Transverse colon (tissue), 4 donors: Measurements from ENCODE around the gene TMUB1. TPM values are rescaled to one million over a fixed set of nuclear protein-coding genes. Genes with fewer than 3 reads are reported as not detected.
A peak's percentile ranks its signal among the peaks of the same experiment; 100 is the strongest.

ENCODE experiments used
- DNase-seq: peaks from one replicate; pipeline ENCODE4 v3.0.0-alpha.2; 2019
- H3K27ac ChIP-seq, 4 donors: fragments of 200-600 bp; sonication (generic); 2 replicates each; pipeline ENCODE4 v1.5.1; 2016 to 2018; ENCODE audit warnings: inconsistent platforms in 4 of 4
- H3K27me3 ChIP-seq: fragments of 200-600 bp; sonication (generic); 2 replicates; pipeline ENCODE4 v1.5.1; 2017; ENCODE audit warnings: inconsistent platforms
- H3K36me3 ChIP-seq, 4 donors: fragments of 200-600 bp; sonication (generic); 2 replicates each; pipeline ENCODE4 v1.5.1; 2017 to 2019; ENCODE audit warnings: inconsistent platforms in 4 of 4
- H3K4me1 ChIP-seq, 4 donors: fragments of 200-600 bp; sonication (generic); 2 replicates each; pipeline ENCODE4 v1.5.1; 2017 to 2020; ENCODE audit warnings: inconsistent platforms in 4 of 4
- H3K4me3 ChIP-seq, 4 donors: fragments of 200-600 bp; sonication (generic); 1 replicate in 1 of 4; 2 replicates in 3 of 4; pipeline versions ENCODE4 v1.5.1 to v1.6.1; 2017 to 2019; ENCODE audit warnings: inconsistent platforms in 4 of 4
- H3K9me3 ChIP-seq, 2 donors: fragments of 200-600 bp; sonication (generic); 2 replicates each; pipeline ENCODE4 v1.5.1; 2017 to 2019; ENCODE audit warnings: inconsistent platforms in 2 of 2
- EP300 ChIP-seq: sonication (generic); formaldehyde crosslinking; IDR thresholded peaks from one replicate; pipeline ENCODE4 v1.6.1; 2017; ENCODE audit warnings: antibody characterized with exemption, low read depth
- POLR2A ChIP-seq: fragments of 450-650 bp; IDR thresholded peaks from one replicate; pipeline ENCODE4 v1.6.1; 2016; ENCODE audit warnings: antibody characterized with exemption, mild to moderate bottlenecking, moderate library complexity
- POLR2AphosphoS5 ChIP-seq, 3 donors: sonication (generic); formaldehyde crosslinking; IDR thresholded peaks; one replicate each; pipeline ENCODE4 v1.6.1; 2016; ENCODE audit warnings: antibody characterized with exemption in 3 of 3
- WGBS, 2 donors: methylation state at CpG; one replicate each; pipeline ENCODE4 v1.1.5; 2018; ENCODE audit warnings: low coverage in 1 of 2; 5-methylcytosine and 5-hydroxymethylcytosine counted together
- in situ Hi-C, 4 donors: fragments of 200-750 bp; cut with MboI; loops; one replicate each; pipeline versions ENCODE4 v1.15.0 to v1.15.1; 2017; ENCODE audit warnings: low sequenced_read_pairs in 3 of 4, low pct_ligation_motif_present in 1 of 4, low pct_unique_long_range_greater_than_20kb in 1 of 4
- intact Hi-C: fragments of 100-400 bp; cut with DNase I; formaldehyde crosslinking; loops from one replicate; pipeline ENCODE4 v1.15.1; 2023; ENCODE audit warnings: low total_unique reads
- total RNA-seq, 4 donors: library from RNA; depleted of rRNA; stranded (reverse); fragments of >200 nt; gene quantifications; one replicate each; pipeline ENCODE4 v1.1.0, GENCODE V29; 2016
- TF ChIP-seq, protein P1 (sequence below), 5 experiments: fragments of 200-600 bp in 3 of 5; fragments of 450-650 bp in 2 of 5; sonication (generic) in 3 of 5; IDR thresholded peaks; 1 replicate in 2 of 5; 2 replicates in 3 of 5; pipeline ENCODE4 v1.5.1; 2016 to 2017; ENCODE audit warnings: antibody characterized with exemption in 5 of 5, inconsistent platforms in 3 of 5, mild to moderate bottlenecking in 2 of 5, moderate library complexity in 1 of 5

TMUB1 gene
- total RNA-seq, 4 donors from 2014 or later, result 67.5 to 105 (median 85.9) TPM

DNA sequence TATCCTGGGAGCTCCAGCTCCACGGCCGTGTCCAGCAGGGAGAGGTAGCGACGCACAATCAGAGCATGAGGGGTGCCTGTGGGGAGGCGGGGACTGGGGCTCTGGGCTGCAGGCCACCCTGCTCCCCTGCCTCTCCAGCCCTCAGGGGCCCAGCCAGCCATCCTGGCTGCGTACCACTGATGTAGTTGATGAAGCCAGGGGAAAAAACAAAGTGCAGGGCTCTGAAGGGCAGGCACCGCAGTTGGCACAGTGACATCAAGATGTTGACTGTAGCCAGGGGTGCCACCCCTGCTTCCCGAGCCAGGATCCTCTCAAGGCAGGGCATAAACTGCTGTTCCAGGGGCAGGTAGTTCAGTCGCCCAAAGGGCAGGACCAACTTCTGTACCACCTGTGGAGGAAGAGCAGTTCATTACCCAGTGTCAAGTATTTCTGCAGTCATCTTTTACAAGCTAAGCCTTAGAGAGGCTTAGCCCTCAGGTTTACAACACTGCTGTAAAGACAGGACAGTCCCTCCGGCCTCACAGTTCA, 5.5 kb downstream of the TMUB1 start:
- no peaks in the 10 kb centered on the region for H3K27me3 ChIP-seq
- H3K36me3 ChIP-seq, result peaks cover 0 to 26% (median 12%) of the 10 kb centered on the region in 4 donors
- 69% methylated on average over 10 of the region's 10 CpGs; no CpG with 5 or more reads in 1 of the 2 donors for WGBS, 2 donors
- DNase-seq, result no peak
- TF ChIP-seq, protein P1, sequence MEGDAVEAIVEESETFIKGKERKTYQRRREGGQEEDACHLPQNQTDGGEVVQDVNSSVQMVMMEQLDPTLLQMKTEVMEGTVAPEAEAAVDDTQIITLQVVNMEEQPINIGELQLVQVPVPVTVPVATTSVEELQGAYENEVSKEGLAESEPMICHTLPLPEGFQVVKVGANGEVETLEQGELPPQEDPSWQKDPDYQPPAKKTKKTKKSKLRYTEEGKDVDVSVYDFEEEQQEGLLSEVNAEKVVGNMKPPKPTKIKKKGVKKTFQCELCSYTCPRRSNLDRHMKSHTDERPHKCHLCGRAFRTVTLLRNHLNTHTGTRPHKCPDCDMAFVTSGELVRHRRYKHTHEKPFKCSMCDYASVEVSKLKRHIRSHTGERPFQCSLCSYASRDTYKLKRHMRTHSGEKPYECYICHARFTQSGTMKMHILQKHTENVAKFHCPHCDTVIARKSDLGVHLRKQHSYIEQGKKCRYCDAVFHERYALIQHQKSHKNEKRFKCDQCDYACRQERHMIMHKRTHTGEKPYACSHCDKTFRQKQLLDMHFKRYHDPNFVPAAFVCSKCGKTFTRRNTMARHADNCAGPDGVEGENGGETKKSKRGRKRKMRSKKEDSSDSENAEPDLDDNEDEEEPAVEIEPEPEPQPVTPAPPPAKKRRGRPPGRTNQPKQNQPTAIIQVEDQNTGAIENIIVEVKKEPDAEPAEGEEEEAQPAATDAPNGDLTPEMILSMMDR (IDR thresholded peaks at IDR 0.05), result no peak
- TF ChIP-seq POLR2AphosphoS5 (IDR thresholded peaks at IDR 0.05) (no peak), POLR2A (no peak), EP300 (no peak)
- H3K4me3 ChIP-seq, result no peak overlapping the region
- in situ Hi-C loops (no loop called here), intact Hi-C loops (no loop called here)
- H3K4me1 ChIP-seq, result peaks cover 26 to 47% (median 35%) of the 10 kb centered on the region in 4 donors
- H3K27ac ChIP-seq, result peak overlapping the region in 1 of 4 donors; percentile 15
- no peaks in the 10 kb centered on the region for H3K9me3 ChIP-seq

DNA sequence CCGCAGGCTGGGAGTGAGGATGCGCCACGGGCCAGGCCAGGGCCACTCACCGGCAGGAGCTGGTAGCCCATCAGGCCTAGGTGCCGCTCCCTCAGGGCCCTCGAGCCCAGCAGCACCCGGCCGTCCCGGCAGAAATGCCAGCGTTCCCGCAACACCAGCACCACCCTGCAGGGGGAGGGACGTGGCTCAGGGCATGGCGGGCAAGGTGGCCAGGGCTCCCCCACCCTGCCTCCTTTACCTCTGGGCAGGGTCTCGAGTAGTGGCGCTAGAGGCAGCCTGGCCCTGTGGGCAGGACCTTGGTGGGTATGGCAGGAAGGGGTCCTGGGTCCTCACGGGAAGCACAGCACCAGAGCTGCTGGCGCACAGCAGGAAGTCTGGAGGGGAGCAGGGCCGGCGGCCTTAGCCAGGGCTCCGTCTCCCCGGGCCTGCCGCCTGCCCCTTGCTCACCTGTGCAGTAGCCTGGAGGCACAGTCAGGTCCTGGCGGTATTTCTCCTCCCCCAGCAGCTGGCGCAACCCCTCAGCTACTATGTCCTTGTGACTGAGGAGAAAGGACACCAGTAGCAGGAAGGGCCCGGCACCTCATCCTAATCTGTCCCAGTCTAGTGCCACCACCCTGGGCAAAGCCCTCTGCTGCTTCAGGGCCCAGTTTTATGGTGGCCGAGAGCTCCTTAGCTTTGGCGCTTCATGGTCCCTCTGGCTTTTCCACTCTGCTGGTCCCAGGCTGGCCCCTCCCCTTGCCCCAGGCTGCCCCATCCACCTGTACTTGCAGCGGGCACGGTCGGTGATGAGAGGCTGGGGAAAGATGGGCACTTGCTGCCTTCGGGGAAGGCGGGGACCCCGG, 6.2 kb downstream of the TMUB1 start:
- H3K27ac ChIP-seq, result no peak overlapping the region
- in situ Hi-C loops (no loop called here), intact Hi-C loops (no loop called here)
- 74% methylated on average over 32 of the region's 33 CpGs; no CpG with 5 or more reads in 1 of the 2 donors for WGBS, 2 donors
- peaks cover 20 to 40% (median 29%) of the 10 kb centered on the region in 4 donors for H3K4me1 ChIP-seq
- H3K4me3 ChIP-seq, result no peak overlapping the region
- TF ChIP-seq, protein P1 (IDR thresholded peaks at IDR 0.05), result peak in 1 of 5 experiments; percentile 14
- TF ChIP-seq POLR2AphosphoS5 (IDR thresholded peaks at IDR 0.05) (no peak), POLR2A (no peak), EP300 (no peak)
- no peaks in the 10 kb centered on the region for H3K27me3 ChIP-seq
- H3K36me3 ChIP-seq, result peaks cover 0 to 29% (median 13%) of the 10 kb centered on the region in 4 donors
- no peak for DNase-seq
- no peaks in the 10 kb centered on the region for H3K9me3 ChIP-seq

DNA sequence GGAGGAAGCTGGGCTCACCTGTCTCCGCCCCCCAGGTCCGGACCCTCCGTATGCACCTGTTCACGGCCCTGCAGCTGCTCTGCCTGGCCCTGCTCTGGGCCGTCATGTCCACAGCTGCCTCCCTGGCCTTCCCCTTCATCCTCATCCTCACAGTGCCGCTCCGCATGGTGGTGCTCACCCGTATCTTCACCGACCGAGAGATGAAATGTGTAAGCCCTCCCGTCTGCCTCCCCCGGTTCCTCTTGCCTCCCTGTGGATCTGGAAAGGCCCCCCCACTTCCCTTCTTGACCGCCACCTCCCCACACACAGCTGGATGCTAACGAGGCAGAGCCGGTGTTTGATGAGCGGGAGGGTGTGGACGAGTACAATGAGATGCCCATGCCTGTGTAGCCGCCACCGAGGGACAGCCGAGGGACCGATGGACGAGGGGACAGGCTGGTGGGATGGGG, 7.3 kb downstream of the TMUB1 start:
- 83% methylated on average over 22 of the region's 22 CpGs; no CpG with 5 or more reads in 1 of the 2 donors for WGBS, 2 donors
- peaks cover 0 to 33% (median 15%) of the 10 kb centered on the region in 4 donors for H3K36me3 ChIP-seq
- DNase-seq, result no peak
- in situ Hi-C loops, result no loop called here
- H3K4me3 ChIP-seq, result no peak overlapping the region
- TF ChIP-seq POLR2A, result no peak
- TF ChIP-seq, protein P1 (IDR thresholded peaks at IDR 0.05), result no peak
- TF ChIP-seq EP300, result no peak
- TF ChIP-seq POLR2AphosphoS5 (IDR thresholded peaks at IDR 0.05), result no peak
- peaks cover 9 to 29% (median 18%) of the 10 kb centered on the region in 4 donors for H3K4me1 ChIP-seq
- intact Hi-C loops, result no loop called here
- no peak overlapping the region for H3K27ac ChIP-seq
- no peaks in the 10 kb centered on the region for H3K27me3 ChIP-seq
- H3K9me3 ChIP-seq, result no peaks in the 10 kb centered on the region

DNA sequence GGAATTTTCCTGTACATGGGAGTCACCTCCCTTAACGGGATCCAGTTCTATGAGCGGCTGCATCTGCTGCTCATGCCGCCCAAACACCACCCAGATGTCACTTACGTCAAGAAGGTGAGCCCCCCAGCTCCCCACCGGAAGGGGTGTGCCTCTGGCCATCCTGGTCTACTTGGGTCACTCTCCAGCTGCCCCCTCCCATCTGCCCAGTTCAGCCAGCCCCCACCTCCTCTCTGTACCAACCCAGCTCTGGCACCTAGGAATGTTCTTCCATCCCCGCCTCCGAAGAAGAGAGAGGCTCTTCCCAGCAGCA, 7.7 kb downstream of the TMUB1 start:
- no peak overlapping the region for H3K27ac ChIP-seq
- no peaks in the 10 kb centered on the region for H3K27me3 ChIP-seq
- intact Hi-C loops, result no loop called here
- H3K36me3 ChIP-seq, result peaks cover 0 to 37% (median 17%) of the 10 kb centered on the region in 4 donors
- H3K9me3 ChIP-seq, result no peaks in the 10 kb centered on the region
- peaks cover 9 to 27% (median 15%) of the 10 kb centered on the region in 4 donors for H3K4me1 ChIP-seq
- in situ Hi-C loops, result no loop called here
- WGBS, 2 donors, result 82% methylated on average over 7 of the region's 7 CpGs; no CpG with 5 or more reads in 1 of the 2 donors
- TF ChIP-seq EP300 (no peak), POLR2A (no peak), POLR2AphosphoS5 (IDR thresholded peaks at IDR 0.05) (no peak)
- TF ChIP-seq, protein P1 (IDR thresholded peaks at IDR 0.05), result no peak
- H3K4me3 ChIP-seq, result no peak overlapping the region
- no peak for DNase-seq
